H1 (cell line): ENCODE data around the gene UCP1. TPM values are rescaled to one million over a fixed set of nuclear protein-coding genes. Genes with fewer than 3 reads are reported as not detected.

ENCODE experiments used
- CTCF ChIA-PET: fragments of 300-600 bp; sonication (Branson Sonifier 250); formaldehyde crosslinking; loops from one replicate; lab custom pipeline; 2021; ENCODE audit not compliant: partially characterized antibody; lab: Charles Lee
- POLR2A ChIA-PET: fragments of 300-600 bp; sonication (Branson Sonifier 250); formaldehyde crosslinking; loops from one replicate; lab custom pipeline; 2021; ENCODE audit warnings: inconsistent platforms; ENCODE audit not compliant: partially characterized antibody; lab: Charles Lee
- DNase-seq, 2 experiments: peaks; one replicate each; pipeline versions ENCODE4 v3.0.0 to v3.0.0-alpha.2; 2010 to 2022; ENCODE audit warnings: low spot score in 2 of 2, low read depth in 1 of 2, mixed read lengths in 1 of 2
- FAIRE-seq: peaks from 2 replicates; lab custom pipeline; 2011; peaks lifted over from hg19 to GRCh38; lab: Jason Lieb, UNC
- H2AFZ ChIP-seq: 2 replicates; pipeline ENCODE4 v1.8.1; 2012; ENCODE audit warnings: low read length, inconsistent platforms
- H2AK5ac ChIP-seq: 2 replicates; pipeline ENCODE4 v1.6.1; 2013; ENCODE audit warnings: low read depth, low read length
- H2BK120ac ChIP-seq: replicated peaks from 2 replicates; pipeline ENCODE3; 2013; ENCODE audit warnings: low read depth, low read length, inconsistent platforms
- H2BK12ac ChIP-seq: 2 replicates; pipeline ENCODE4 v1.6.1; 2013; ENCODE audit warnings: low read depth, low read length
- H2BK15ac ChIP-seq: 2 replicates; pipeline ENCODE4 v1.6.1; 2013; ENCODE audit warnings: low read length
- H2BK20ac ChIP-seq: 2 replicates; pipeline ENCODE4 v1.6.1; 2013; ENCODE audit warnings: low read length
- H2BK5ac ChIP-seq: 2 replicates; pipeline ENCODE4 v1.6.1; 2013; ENCODE audit warnings: low read depth, low read length
- H3K14ac ChIP-seq: 2 replicates; pipeline ENCODE4 v1.6.1; 2013; ENCODE audit warnings: inconsistent platforms; ENCODE audit not compliant: insufficient read length
- H3K18ac ChIP-seq: 2 replicates; pipeline ENCODE4 v1.6.1; 2013; ENCODE audit warnings: low read length; ENCODE audit errors: extremely low read depth
- H3K23ac ChIP-seq: 2 replicates; pipeline ENCODE4 v1.6.1; 2013; ENCODE audit warnings: inconsistent platforms; ENCODE audit not compliant: insufficient read length
- H3K23me2 ChIP-seq: 2 replicates; pipeline ENCODE4 v1.6.1; 2013; ENCODE audit warnings: low read depth, low read length
- H3K27ac ChIP-seq: 2 replicates; pipeline ENCODE4 v1.6.1; 2011; ENCODE audit warnings: low read depth, low read length, inconsistent platforms
- H3K27me3 ChIP-seq, 4 experiments: replicated peaks in 1 of 4; 1 replicate in 1 of 4; 2 replicates in 3 of 4; pipeline versions ENCODE4 v1.6.1 to v1.8.1; 2011 to 2013; ENCODE audit warnings: low read length in 3 of 4, mild to moderate bottlenecking in 3 of 4, inconsistent platforms in 2 of 4, mixed read lengths in 2 of 4, moderate library complexity in 1 of 4; ENCODE audit not compliant: control insufficient read depth in 3 of 4, insufficient read depth in 3 of 4; ENCODE audit errors: extremely low read depth in 1 of 4
- H3K36me3 ChIP-seq, 4 experiments: 2 replicates each; pipeline versions ENCODE4 v1.6.1 to v1.8.1; 2011 to 2013; ENCODE audit warnings: mild to moderate bottlenecking in 4 of 4, low read length in 3 of 4, moderate library complexity in 2 of 4, control low read depth in 1 of 4, inconsistent platforms in 1 of 4; ENCODE audit not compliant: insufficient read depth in 4 of 4, control insufficient read depth in 2 of 4
- H3K4ac ChIP-seq: replicated peaks from 2 replicates; pipeline ENCODE3; 2013; ENCODE audit warnings: low read length, low read depth, mixed read lengths, inconsistent platforms; ENCODE audit not compliant: insufficient read length
- H3K4me1 ChIP-seq, 4 experiments: replicated peaks in 1 of 4; 1 replicate in 1 of 4; 2 replicates in 3 of 4; pipeline versions ENCODE4 v1.6.1 to v1.8.1; 2011 to 2013; ENCODE audit warnings: low read length in 3 of 4, inconsistent platforms in 2 of 4, mixed read lengths in 1 of 4; ENCODE audit not compliant: insufficient read depth in 4 of 4, control insufficient read depth in 3 of 4
- H3K4me2 ChIP-seq, 2 experiments: 2 replicates each; pipeline versions ENCODE4 v1.6.1 to v1.8.1; 2011 to 2013; ENCODE audit warnings: low read depth in 2 of 2, low read length in 2 of 2, control low read depth in 1 of 2, inconsistent platforms in 1 of 2, mild to moderate bottlenecking in 1 of 2; ENCODE audit not compliant: insufficient read depth in 1 of 2
- H3K4me3 ChIP-seq, 4 experiments: fragments of 200-600, 300-600 bp in 1 of 4; sonication (generic), shearing (Covaris generic), sonication (Bioruptor Twin) in 1 of 4; 2 replicates each; pipeline versions ENCODE4 v1.5.1 to v1.8.1; 2011 to 2016; ENCODE audit warnings: low read length in 4 of 4, low read depth in 3 of 4, control low read depth in 2 of 4, inconsistent platforms in 2 of 4, mild to moderate bottlenecking in 2 of 4, mixed read lengths in 1 of 4, moderate library complexity in 1 of 4; ENCODE audit not compliant: insufficient read depth in 2 of 4; ENCODE audit errors: extremely low read depth in 1 of 4
- H3K56ac ChIP-seq: replicated peaks from 2 replicates; pipeline ENCODE3; 2013; ENCODE audit warnings: low read depth, mild to moderate bottlenecking, mixed read lengths, low read length, inconsistent platforms; ENCODE audit not compliant: insufficient read length
- H3K79me1 ChIP-seq: 2 replicates; pipeline ENCODE4 v1.6.1; 2013; ENCODE audit warnings: low read depth, low read length, control low read depth
- H3K79me2 ChIP-seq, 2 experiments: 2 replicates each; pipeline versions ENCODE4 v1.6.1 to v1.8.1; 2012 to 2013; ENCODE audit warnings: low read length in 2 of 2, mild to moderate bottlenecking in 2 of 2, inconsistent platforms in 1 of 2; ENCODE audit not compliant: insufficient read depth in 2 of 2, control insufficient read depth in 1 of 2
- H3K9ac ChIP-seq, 4 experiments: replicated peaks in 1 of 4; 1 replicate in 1 of 4; 2 replicates in 3 of 4; pipeline versions ENCODE4 v1.6.1 to v1.8.1; 2011 to 2013; ENCODE audit warnings: low read depth in 3 of 4, low read length in 3 of 4, control low read depth in 2 of 4, mild to moderate bottlenecking in 2 of 4, moderate library complexity in 2 of 4, inconsistent platforms in 1 of 4; ENCODE audit errors: extremely low read depth in 1 of 4
- H3K9me3 ChIP-seq, 2 experiments: 2 replicates each; pipeline versions ENCODE4 v1.6.1 to v1.8.1; 2012 to 2013; ENCODE audit warnings: mild to moderate bottlenecking in 2 of 2, moderate library complexity in 2 of 2, control low read depth in 1 of 2, inconsistent platforms in 1 of 2, low read depth in 1 of 2, low read length in 1 of 2, mixed read lengths in 1 of 2; ENCODE audit not compliant: insufficient read depth in 2 of 2
- H4K20me1 ChIP-seq, 2 experiments: replicated peaks in 1 of 2; 2 replicates each; pipeline versions ENCODE3 to v1.8.1; 2011 to 2013; ENCODE audit warnings: inconsistent platforms in 2 of 2, low read length in 2 of 2, mild to moderate bottlenecking in 1 of 2; ENCODE audit not compliant: insufficient read depth in 2 of 2, control insufficient read depth in 1 of 2
- H4K5ac ChIP-seq: 2 replicates; pipeline ENCODE4 v1.6.1; 2013; ENCODE audit warnings: low read length, low read depth, mixed read lengths, inconsistent platforms; ENCODE audit not compliant: insufficient read length
- H4K8ac ChIP-seq: 2 replicates; pipeline ENCODE4 v1.8.0; 2013; ENCODE audit warnings: mild to moderate bottlenecking, moderate library complexity, low read length, inconsistent platforms; ENCODE audit not compliant: insufficient read depth; ENCODE audit errors: extremely low read depth
- H4K91ac ChIP-seq: replicated peaks from 2 replicates; pipeline ENCODE3; 2013; ENCODE audit warnings: low read length, mixed read lengths, inconsistent platforms; ENCODE audit not compliant: insufficient read length
- ATF3 ChIP-seq: IDR thresholded peaks from 2 replicates; pipeline ENCODE4 v1.6.1; 2011; ENCODE audit warnings: low read depth, mild to moderate bottlenecking, low read length; ENCODE audit not compliant: insufficient read depth
- BCL11A ChIP-seq, 2 experiments: IDR thresholded peaks; one replicate each; pipeline ENCODE4 v1.6.1; 2011; ENCODE audit warnings: low read depth in 2 of 2, low read length in 2 of 2, mild to moderate bottlenecking in 2 of 2
- JUND ChIP-seq: IDR thresholded peaks from 2 replicates; pipeline ENCODE4 v1.6.1; 2011; ENCODE audit warnings: mild to moderate bottlenecking, improper control_type of control experiment, low read length
- MAX ChIP-seq: IDR thresholded peaks from 2 replicates; pipeline ENCODE4 v1.6.1; 2012; ENCODE audit warnings: inconsistent platforms
- POU5F1 ChIP-seq: IDR thresholded peaks from 2 replicates; pipeline ENCODE4 v1.6.1; 2011; ENCODE audit warnings: low read depth, mild to moderate bottlenecking, low read length, moderate library complexity
- RBBP5 ChIP-seq: IDR thresholded peaks from 2 replicates; pipeline ENCODE4 v1.7.1; 2012; ENCODE audit warnings: low read depth, mild to moderate bottlenecking, inconsistent platforms, low read length, moderate library complexity, borderline replicate concordance
- TBP ChIP-seq: IDR thresholded peaks from 2 replicates; pipeline ENCODE4 v1.6.1; 2011; ENCODE audit warnings: low read depth, low read length, improper control_type of control experiment
- WGBS, 2 experiments: shearing (Covaris generic) in 1 of 2; methylation state at CpG; one replicate each; pipeline versions ENCODE4 v1.1.6 to v1.1.7; 2013 to 2015; ENCODE audit warnings: low lambda C conversion rate in 2 of 2, mixed read lengths in 2 of 2, inconsistent platforms in 1 of 2, low coverage in 1 of 2, missing lambda C conversion rate in 1 of 2; ENCODE audit not compliant: insufficient replicate concordance in 2 of 2, insufficient coverage in 1 of 2, insufficient read length in 1 of 2; ENCODE audit errors: extremely low coverage in 1 of 2, missing lambda C conversion rate in 1 of 2; 5-methylcytosine and 5-hydroxymethylcytosine counted together
- polyA plus RNA-seq, 7 experiments: library from polyadenylated mRNA; depleted of rRNA in 3 of 7; stranded (reverse) in 5 of 7; unstranded in 2 of 7; fragments of >200 nt in 5 of 7; fragments of 200-250 nt in 2 of 7; gene quantifications; 1 replicate in 5 of 7; 2 replicates in 1 of 7; 4 replicates in 1 of 7; pipeline versions ENCODE4 v1.2.1 to v1.2.3, GENCODE V29; 2011 to 2013; ENCODE audit warnings: missing spikeins in 2 of 7, mixed read lengths in 2 of 7
- total RNA-seq: library from RNA; stranded (reverse); fragmentation: NEBNext Ultra II Directional; extraction: Animal tissue kit (Norgen Biotek cat#: 25700); gene quantifications from 2 replicates; pipeline ENCODE4 v1.2.1, GENCODE V29; 2021

Gene UCP1
- total and polyA plus RNA-seq, 2 of the 8 experiments (the other 6 are each of a cell fraction or from before 2014, with no cell fraction given), result 0.20 to 0.44 TPM

DNA sequence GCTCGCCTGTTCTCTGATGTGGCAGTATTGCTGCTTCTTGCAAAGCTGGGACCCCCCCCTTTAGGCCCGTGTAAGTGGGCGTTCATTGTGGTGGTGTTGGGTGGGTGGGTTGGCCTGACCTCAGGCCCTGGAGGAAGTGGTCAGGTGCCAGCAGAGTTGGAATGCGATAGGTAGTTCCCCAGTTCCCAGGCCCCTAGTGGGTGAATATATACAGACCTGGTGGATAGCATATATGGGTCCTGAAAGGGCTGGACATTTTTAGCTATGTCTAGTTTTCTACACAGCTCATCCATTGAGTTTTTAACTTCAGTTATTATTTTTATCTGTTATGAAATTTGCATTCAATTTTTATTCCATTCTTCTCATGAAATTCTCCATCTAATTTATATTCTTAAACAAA, 35.8 kb upstream of the UCP1 start:
- no peak overlapping the region for H2AFZ ChIP-seq
- ChIA-PET CTCF (interaction anchor here (1.0 to 3.6 kb wide), 7 partner anchors 10 to 247 kb away, joined by 3 to 25 read pairs (median 3); no protein-coding TSS in a partner anchor), POLR2A (no interaction called here)
- 93% methylated on average over 4 of the region's 4 CpGs; no CpG with 5 or more reads in 1 of the 2 experiments for WGBS, 2 experiments
- H3K4me3 ChIP-seq, result no peak overlapping the region
- no peak overlapping the region for H3K56ac ChIP-seq
- DNase-seq (no peak), FAIRE-seq (no peak)
- TF ChIP-seq POU5F1, result no peak
- TF ChIP-seq JUND, result no peak
- no peak for TF ChIP-seq BCL11A (IDR thresholded peaks at IDR 0.05; ENCODE audit: low read depth in 2 of 2, low read length in 2 of 2)
- no peak for TF ChIP-seq RBBP5
- TF ChIP-seq MAX, result no peak
- TF ChIP-seq ATF3, result no peak
- no peak for TF ChIP-seq TBP
- H2BK5ac ChIP-seq, result no peak overlapping the region
- H3K79me2 ChIP-seq, result no peaks in the 10 kb centered on the region
- H4K8ac ChIP-seq, result no peak overlapping the region
- no peak overlapping the region for H2BK20ac ChIP-seq
- no peak overlapping the region for H2AK5ac ChIP-seq
- no peak overlapping the region for H3K9ac ChIP-seq
- H3K4me2 ChIP-seq, result no peak overlapping the region
- no peak overlapping the region for H3K14ac ChIP-seq
- no peak overlapping the region for H2BK15ac ChIP-seq
- no peak overlapping the region for H3K23ac ChIP-seq
- no peaks in the 10 kb centered on the region for H3K9me3 ChIP-seq
- H3K23me2 ChIP-seq, result no peaks in the 10 kb centered on the region
- no peaks in the 10 kb centered on the region for H3K36me3 ChIP-seq
- no peaks in the 10 kb centered on the region for H3K27me3 ChIP-seq
- H4K5ac ChIP-seq, result no peak overlapping the region
- no peak overlapping the region for H3K4ac ChIP-seq
- H2BK120ac ChIP-seq, result no peak overlapping the region
- no peaks in the 10 kb centered on the region for H3K4me1 ChIP-seq
- H3K18ac ChIP-seq, result no peak overlapping the region
- H4K20me1 ChIP-seq, result no peaks in the 10 kb centered on the region
- no peak overlapping the region for H4K91ac ChIP-seq
- no peak overlapping the region for H3K27ac ChIP-seq
- no peaks in the 10 kb centered on the region; the same call in 1 of the 2 replicates for H3K79me1 ChIP-seq
- H2BK12ac ChIP-seq, result no peak overlapping the region
